Glomerular visceral epithelial cell (primary cell): ENCODE data around the gene PCSK2.

Experiments
- DNase-seq: peaks from one replicate; pipeline ENCODE4 v3.0.0-alpha.2; 2016; ENCODE audit errors: extremely low spot score

PCSK2 gene

GRCh38 chr20:17399303-17399985 lies 172.6 kb downstream of the PCSK2 start:
- DNase-seq, result no peak

GRCh38 chr20:17403461-17403860 lies 176.6 kb downstream of the PCSK2 start:
- DNase-seq, result no peak

- no peak for DNase-seq
These were observed 179.3 kb downstream of the PCSK2 start for GRCh38 chr20:17406051-17406590.

DNA sequence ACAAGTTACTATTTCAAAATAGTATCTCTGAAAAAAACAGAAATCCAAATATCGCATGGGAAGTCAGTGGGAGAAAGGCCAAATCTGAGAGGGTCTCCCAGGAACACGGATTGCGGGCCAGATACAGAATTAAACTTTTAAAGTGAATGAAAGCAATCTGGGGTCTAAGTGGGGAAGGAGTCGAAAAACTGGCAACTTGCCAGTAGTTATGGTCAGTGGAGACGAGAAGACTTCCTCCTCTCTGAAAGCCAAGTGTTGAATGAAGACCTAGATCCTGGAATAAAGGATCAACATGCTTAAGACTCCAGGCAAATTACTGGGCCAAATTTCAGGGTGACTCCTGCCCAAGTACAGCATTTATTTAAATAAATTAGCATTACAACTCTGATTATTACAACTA lies 180.7 kb downstream of the PCSK2 start:
- no peak for DNase-seq

DNA sequence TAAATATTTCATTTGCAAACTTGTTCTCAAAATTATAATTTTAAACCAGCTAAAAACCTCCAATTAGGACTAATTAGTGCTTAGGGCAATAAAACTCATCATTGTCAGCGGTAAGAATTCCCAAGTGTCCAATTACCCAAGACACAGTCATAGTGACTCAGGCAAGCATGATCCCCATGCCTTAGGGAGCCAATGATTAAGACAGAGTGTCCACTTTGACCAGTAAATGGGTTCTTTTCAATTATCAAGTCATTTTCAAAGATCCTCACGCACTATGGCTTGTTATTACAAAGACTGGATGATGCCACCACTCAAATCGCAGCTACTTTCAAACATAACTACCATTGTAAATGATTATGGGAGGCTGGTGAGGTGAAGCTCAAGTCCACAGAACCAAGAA lies 190.4 kb downstream of the PCSK2 start:
- DNase-seq, result no peak

DNA sequence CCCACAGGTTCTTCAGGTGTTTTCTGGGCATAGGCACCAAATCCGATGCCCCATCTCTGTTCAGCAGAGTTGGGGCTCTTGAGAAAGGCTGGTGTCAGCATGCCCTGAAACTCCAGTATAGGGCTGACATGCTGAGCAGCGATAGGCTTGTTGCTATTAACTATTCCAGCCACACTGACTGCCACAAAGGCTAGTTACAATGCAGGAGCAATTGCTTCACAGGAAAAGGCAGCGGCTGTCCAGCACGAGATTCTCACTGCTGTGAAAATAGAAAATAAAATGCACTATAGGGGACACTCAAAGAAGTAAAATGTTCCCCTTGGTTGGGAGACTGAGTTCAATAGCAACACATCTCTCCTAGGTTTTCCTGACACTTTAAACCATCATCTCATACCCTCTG lies 191.9 kb downstream of the PCSK2 start:
- DNase-seq, result no peak

DNA sequence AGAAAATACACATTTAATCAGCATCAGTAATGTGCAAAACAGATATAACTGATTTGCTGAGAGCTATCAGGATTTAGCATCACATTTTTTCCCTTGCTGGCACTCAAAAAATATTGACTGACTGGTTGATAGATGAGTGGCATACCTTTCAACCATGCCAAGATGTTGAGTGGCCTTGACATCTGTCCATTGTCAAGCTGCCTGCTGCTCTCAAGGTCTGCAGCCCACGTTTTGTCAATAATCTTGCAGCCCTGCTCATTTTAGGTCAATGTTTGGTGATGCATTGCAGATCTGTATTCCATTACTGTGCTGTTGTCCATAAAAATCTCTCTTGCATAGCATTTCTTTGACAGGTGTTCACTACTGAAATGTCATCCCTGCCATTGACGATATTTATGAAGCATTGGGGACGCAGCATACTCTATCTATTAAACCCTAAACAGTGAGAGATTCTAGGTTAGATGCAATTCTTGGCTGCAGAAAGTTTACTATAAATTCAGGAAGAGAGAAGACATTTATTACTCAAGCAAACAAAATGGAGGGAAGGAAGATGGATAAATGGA lies 192.7 kb downstream of the PCSK2 start:
- no peak for DNase-seq

- no peak for DNase-seq
These were observed 194.7 kb downstream of the PCSK2 start for GRCh38 chr20:17421493-17421892.

GRCh38 chr20:17423782-17424181 lies 196.9 kb downstream of the PCSK2 start:
- no peak for DNase-seq

DNA sequence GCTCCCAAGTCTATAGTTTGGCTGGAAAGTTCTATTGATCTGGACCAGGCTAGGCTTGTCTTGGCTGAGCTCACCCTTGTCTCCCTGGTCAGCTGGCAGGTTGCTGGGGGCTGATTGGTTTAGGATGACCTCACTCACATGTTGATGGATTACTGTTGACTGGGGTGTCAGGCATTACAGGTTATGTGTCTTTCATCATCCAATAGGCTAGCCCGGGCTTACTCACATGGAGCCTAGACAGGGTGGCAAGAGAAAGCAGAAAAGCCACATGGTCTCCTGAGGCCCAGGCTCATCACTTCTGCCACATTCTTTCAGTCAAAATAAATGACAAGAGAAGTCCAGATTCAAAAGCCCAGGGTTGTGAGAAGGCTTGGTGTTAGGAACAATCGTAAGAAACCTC lies 200.8 kb downstream of the PCSK2 start:
- DNase-seq, result no peak

DNA sequence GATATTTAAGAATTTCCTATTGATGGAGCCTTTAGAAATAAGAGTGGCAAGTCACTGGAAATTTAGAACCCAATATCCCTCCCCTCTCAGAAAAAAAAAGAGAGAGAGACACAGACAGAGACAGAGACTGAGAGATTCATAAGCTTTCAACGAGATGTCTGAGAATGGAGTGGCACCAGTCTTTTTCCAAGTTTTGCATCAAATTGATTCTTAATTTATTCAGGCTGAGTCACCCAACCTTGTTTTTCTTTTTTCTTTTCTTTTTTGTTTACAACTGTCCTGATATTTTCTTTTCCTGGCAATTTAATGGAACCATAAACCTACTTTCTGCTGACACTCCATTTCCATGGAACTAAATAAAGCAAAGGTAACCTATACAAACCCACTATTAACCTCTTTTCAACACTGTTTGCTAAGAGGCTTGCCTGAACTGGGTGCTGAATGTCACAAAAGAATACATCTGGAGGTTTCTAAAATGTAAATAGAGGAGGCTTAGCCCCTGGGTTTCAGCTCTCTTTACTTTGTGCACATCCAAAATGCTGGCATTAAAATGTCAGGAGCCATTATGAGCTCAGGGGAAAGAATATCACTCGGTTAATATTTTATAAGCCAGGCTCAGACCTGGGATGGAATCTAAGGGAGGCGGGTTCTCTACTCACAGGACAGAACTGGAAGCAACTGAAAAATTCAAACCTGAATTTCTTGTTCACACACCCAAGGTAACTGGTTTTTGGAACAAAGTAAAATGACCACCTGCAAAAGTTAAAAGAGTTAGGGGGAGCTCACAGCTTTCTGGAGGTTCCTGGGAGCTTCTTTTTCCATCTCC lies 203.5 kb downstream of the PCSK2 start:
- DNase-seq, result no peak

DNA sequence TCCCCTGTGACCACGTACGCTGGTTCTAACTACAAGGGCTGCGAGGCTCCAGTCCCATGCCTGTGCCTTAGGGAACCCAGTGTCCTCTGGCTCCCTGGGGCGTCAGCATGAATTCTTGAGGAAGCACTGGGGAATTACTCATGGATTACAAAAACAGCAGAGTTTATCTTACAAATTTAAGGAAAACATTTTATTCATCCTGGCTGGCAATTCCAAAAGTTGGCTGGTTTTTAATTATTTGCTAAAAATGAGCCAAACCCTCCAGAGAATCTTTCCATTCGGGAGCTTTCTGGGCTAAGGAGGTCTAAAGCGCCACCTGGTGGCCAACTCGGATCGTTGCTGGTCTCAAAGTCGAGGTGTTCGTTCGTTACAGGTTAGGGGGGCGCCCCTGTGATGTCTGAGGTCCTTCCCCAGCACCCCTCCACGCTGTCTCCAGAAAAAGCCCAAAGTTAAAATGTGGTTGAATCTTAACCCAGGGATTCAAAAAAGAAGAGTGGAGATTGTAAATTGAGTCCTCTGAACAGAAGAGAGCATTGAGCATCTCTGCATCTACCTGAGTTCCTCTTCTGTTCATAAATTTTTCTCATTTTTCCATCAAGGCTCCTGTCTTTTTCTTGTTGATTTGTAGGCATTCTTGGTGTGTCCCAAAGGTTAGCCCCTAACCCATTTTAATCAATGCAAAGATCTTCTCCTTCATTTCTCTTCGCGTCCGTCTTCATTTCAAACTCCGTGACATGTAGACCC lies 205.0 kb downstream of the PCSK2 start:
- DNase-seq, result peak; percentile 58

DNA sequence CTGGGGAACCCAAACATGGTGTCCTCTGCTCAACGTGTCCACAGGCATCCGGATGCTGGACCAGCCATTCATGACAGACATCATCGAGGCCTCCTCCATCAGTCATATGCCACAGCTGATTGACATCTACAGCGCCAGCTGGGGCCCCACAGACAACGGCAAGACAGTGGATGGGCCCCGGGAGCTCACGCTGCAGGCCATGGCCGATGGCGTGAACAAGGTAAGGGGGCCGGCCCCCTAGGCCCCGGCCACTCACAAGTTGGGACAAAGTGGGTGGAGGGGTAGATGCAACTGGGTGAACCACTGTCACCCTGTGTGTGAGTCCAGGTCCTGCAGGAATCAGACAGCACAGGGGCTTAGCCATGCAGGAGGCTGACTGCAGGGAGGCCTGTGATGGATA lies 209.8 kb downstream of the PCSK2 start:
- DNase-seq, result no peak

DNA sequence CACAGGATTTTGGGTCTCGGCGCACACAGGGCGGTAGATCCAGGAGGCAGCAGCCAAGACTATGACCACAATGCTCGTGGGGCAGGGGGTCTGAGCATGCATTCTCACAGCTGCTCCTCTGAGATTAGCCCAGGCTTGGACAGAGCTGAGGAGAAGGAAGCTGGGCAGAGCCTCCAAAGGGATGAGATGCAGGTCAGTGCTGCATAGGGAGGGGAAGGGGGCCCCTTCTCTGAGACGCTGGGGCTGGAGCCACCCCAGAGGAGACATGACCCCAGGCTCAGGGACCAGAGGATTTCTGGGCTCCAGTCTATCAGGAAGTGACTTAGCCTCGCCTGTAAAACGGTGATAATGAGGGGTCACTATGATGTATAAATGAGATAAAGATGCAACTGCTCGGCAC lies 210.4 kb downstream of the PCSK2 start:
- no peak for DNase-seq

DNA sequence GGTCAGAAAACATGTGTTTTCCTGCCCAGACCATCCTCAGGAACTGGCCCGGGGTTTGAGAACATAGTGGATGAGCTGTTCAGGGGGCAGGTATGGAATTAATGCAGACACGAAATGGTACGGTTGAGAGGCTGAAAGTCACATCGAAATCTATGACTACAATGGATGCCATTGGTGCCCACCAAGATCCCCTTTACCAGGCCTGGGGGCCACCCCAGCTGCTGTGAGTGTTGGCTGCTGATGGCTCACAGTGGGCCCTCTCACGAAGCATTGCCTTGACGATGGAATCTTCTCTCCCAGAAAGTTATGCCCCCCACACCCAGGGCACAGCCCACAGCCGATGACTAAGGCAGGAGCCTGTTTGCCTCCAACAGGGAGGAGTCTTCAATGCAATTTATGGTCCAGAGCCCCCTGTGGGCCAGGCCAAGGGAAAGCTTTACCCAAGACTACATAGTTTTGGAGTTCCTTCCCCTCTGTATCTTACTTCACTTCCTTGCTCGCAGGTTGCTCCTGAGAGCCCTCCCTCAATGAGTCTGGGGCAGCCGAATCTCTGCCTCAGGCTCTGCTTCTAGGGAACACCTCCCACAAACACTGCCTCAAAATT lies 211.7 kb downstream of the PCSK2 start:
- no peak for DNase-seq

DNA sequence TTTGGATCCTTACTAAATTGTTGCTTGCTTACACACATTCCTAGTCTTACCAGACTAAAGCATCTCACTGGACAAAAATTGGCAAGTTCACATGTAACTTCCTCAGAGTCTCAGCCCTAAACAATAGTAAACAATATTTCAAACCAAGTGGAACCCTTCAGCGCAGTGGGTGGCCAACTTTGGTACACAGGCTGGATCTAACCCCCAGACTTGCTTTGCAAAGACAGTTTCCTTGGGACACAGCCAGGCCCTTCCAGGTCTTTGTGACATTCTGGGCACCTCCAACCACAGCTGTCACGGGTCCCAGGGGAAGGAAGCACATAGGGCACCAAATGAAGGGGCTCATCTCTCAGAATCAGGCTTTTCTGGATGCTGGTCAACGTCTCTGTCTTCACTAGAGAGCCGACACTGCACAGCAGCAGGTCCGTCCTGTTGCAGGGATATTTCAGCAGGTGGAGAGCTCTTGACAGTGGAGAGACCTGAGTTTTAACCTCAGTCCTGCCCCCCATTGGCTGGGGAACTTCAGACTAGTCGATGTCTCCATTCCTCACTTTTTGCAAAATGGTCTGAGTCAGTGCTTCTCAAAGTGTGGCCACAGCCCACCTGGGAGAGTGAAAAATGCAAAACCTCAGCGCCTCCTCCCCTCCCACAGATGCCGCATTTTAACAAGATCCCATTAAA lies 212.9 kb downstream of the PCSK2 start:
- DNase-seq, result no peak

DNA sequence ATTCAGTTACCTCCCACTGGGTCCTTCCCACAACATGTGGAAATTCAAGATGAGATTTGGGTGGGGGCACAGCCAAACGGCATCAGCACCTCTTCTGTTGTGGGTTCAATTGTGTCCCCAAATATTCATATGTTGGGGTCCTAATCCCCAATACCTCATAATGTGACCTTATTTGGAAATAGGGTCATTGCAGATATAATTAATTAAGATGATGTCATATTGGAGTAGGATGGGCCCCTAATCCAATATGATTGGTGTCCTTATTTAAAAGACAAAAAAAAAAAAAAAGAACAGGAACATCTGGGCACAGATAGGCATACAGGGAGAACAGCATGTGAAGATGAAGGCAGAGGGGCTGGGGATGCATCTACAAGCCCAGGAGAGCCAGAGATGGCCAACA lies 214.9 kb downstream of the PCSK2 start:
- no peak for DNase-seq

DNA sequence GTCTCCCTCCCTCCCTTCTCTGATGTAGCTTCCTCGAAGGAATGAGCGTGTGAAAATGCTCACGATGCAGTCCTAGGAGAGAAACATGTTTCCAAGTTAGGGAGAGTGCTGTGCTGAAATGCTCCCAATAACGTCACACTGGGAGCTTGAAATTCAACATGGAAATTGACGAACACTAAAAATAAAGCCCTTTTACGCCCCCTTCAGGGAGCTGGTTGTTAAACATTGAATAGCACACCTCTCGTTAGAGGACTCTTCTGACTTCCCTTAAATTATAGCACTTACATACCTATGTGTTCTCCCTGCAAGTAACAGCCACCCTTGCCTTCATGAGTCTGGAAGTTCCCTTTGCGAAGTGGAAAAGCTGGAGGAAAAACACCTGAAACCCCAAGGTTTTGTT lies 215.7 kb downstream of the PCSK2 start:
- no peak for DNase-seq

GRCh38 chr20:17443131-17443858 lies 216.5 kb downstream of the PCSK2 start:
- no peak for DNase-seq

GRCh38 chr20:17444091-17444490 lies 217.3 kb downstream of the PCSK2 start:
- no peak for DNase-seq
